GM23248 (cell line): ENCODE results near the gene PPP1R13B.

ENCODE experiments used
- EZH2 ChIP-seq: fragments of 200-600 bp; sonication (generic); IDR thresholded peaks from 2 replicates; pipeline ENCODE4 v1.6.1; 2018; ENCODE audit warnings: antibody characterized with exemption, mild to moderate bottlenecking; ENCODE audit not compliant: insufficient read depth, poor library complexity, severe bottlenecking
- EZH2phosphoT487 ChIP-seq: fragments of 200-600 bp; sonication (generic); IDR thresholded peaks from 2 replicates; pipeline ENCODE4 v1.6.1; 2018; ENCODE audit warnings: antibody characterized with exemption, moderate library complexity, mild to moderate bottlenecking, low read depth; ENCODE audit not compliant: insufficient read depth

DNA sequence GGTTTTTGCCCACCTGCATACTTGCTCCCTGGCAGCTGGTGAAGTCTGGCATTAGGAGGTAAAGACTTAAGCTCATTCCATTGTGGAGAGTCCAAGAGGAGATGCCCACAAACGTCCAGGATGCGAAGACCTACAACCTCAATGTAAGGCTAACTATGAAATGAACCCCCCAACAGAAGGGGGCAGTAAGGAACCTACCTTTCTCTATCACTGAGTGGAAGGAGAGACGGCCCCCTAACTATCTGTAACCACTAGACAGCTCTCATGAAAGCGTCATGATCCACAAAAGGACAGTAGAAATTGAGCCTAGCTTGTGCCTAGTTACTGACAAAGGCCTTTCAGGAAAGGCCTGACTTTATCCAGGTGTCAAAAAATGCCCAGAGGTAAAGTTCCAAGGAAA, 76.5 kb downstream of the PPP1R13B start:
- TF ChIP-seq EZH2 (no peak), EZH2phosphoT487 (no peak)
